K562 (cell line): ENCODE measurements around the gene PTK7. TPM values are rescaled to one million over a fixed set of nuclear protein-coding genes. Genes with fewer than 3 reads are reported as not detected.

Experiments
- ATAC-seq: fragments of 200-7000 bp; cut with Tn5 transposase; 3 replicates; pipeline ENCODE4 v1.9.1; 2020; ENCODE audit warnings: moderate library complexity
- BruUV-seq: library from RNA; stranded (reverse); fragments of 400-500 nt; replicated peaks from 2 replicates; lab custom pipeline; 2021; lab: Mats Ljungman, UMichigan
- CTCF ChIA-PET: fragments of 300-600 bp; formaldehyde crosslinking; extraction: SDS; loops from one replicate; lab custom pipeline; 2021; ENCODE audit warnings: low intra/inter-chr PET ratio; lab: Yijun Ruan, JAX
- POLR2A ChIA-PET: fragments of 300-600, 350-650 bp; sonication (Branson Sonifier 250); formaldehyde crosslinking; extraction: SDS; loops from one replicate; lab custom pipeline; 2021; ENCODE audit warnings: antibody characterized with exemption, inconsistent platforms; lab: Yijun Ruan, JAX
- DNase-seq, 4 experiments: peaks; one replicate each; pipeline versions ENCODE4 v3.0.0 to v3.0.0-alpha.2; 2011 to 2018; ENCODE audit warnings: low spot score in 3 of 4, mixed read lengths in 3 of 4; ENCODE audit errors: extremely low read depth in 1 of 4
- FAIRE-seq: peaks from 2 replicates; lab custom pipeline; 2011; peaks lifted over from hg19 to GRCh38; lab: Jason Lieb, UNC
- H2AFZ ChIP-seq: 2 replicates; pipeline ENCODE4 v1.6.0; 2011; ENCODE audit warnings: low read depth, low read length, control low read depth, inconsistent platforms
- H3K27ac ChIP-seq: fragments of 200-600 bp; 3 replicates; pipeline ENCODE4 v1.8.0; 2011; ENCODE audit warnings: low read depth, mild to moderate bottlenecking, control low read depth, inconsistent platforms, low read length, moderate library complexity, mixed read lengths; ENCODE audit errors: extremely low read depth
- H3K27me3 ChIP-seq, 2 experiments: fragments of 300-600 bp in 1 of 2; 2 replicates in 1 of 2; 3 replicates in 1 of 2; pipeline versions ENCODE4 v1.6.0 to v1.8.0; 2011; ENCODE audit warnings: inconsistent platforms in 2 of 2, low read length in 2 of 2, mild to moderate bottlenecking in 1 of 2, mixed read lengths in 1 of 2, moderate library complexity in 1 of 2; ENCODE audit not compliant: control insufficient read depth in 2 of 2, insufficient read depth in 2 of 2
- H3K36me3 ChIP-seq: fragments of 300-600 bp; 3 replicates; pipeline ENCODE4 v1.8.0; 2011; ENCODE audit warnings: mild to moderate bottlenecking, low read length, inconsistent platforms; ENCODE audit not compliant: control insufficient read depth, insufficient read depth
- H3K4me1 ChIP-seq, 2 experiments: fragments of 200-600 bp in 1 of 2; replicated peaks in 1 of 2; 2 replicates in 1 of 2; 3 replicates in 1 of 2; pipeline versions ENCODE4 v1.5.1 to v1.8.0; 2011; ENCODE audit warnings: inconsistent platforms in 2 of 2, low read length in 2 of 2, mild to moderate bottlenecking in 1 of 2, mixed read lengths in 1 of 2, moderate library complexity in 1 of 2; ENCODE audit not compliant: control insufficient read depth in 2 of 2, insufficient read depth in 2 of 2
- H3K4me2 ChIP-seq: 2 replicates; pipeline ENCODE4 v1.6.1; 2011; ENCODE audit warnings: low read length, control low read depth, inconsistent platforms, mixed read lengths; ENCODE audit not compliant: insufficient read depth
- H3K4me3 ChIP-seq: fragments of 200-600 bp; sonication (generic), shearing (Covaris generic); 2 replicates; pipeline ENCODE4 v1.5.1; 2016; ENCODE audit warnings: control low read depth, inconsistent platforms
- H3K79me2 ChIP-seq: fragments of 200-600 bp; 3 replicates; pipeline ENCODE4 v1.8.0; 2011; ENCODE audit warnings: low read length, inconsistent platforms; ENCODE audit not compliant: control insufficient read depth, insufficient read depth
- H3K9ac ChIP-seq, 2 experiments: 2 replicates each; pipeline versions ENCODE4 v1.6.0 to v1.6.1; 2011; ENCODE audit warnings: low read depth in 2 of 2, low read length in 2 of 2, control low read depth in 1 of 2, inconsistent platforms in 1 of 2, mild to moderate bottlenecking in 1 of 2, mixed read lengths in 1 of 2; ENCODE audit not compliant: insufficient read depth in 1 of 2
- H3K9me1 ChIP-seq: one replicate; pipeline ENCODE4 v1.6.0; 2011; ENCODE audit warnings: inconsistent platforms, mild to moderate bottlenecking, low read length, moderate library complexity; ENCODE audit not compliant: control insufficient read depth, insufficient read depth
- H3K9me3 ChIP-seq: replicated peaks from 2 replicates; pipeline ENCODE4 v1.5.1; 2011; ENCODE audit warnings: low read depth, low read length, inconsistent platforms; ENCODE audit not compliant: control insufficient read depth, insufficient read depth
- H4K20me1 ChIP-seq: replicated peaks from 2 replicates; pipeline ENCODE4 v1.6.1; 2011; ENCODE audit warnings: low read length, inconsistent platforms, mixed read lengths; ENCODE audit not compliant: control insufficient read depth, insufficient read depth
- MEIS2 ChIP-seq: fragments of 450-650 bp; IDR thresholded peaks from 2 replicates; pipeline ENCODE4 v1.6.1; 2014; ENCODE audit warnings: mild to moderate bottlenecking; ENCODE audit not compliant: partially characterized antibody
- NFIC ChIP-seq: fragments of 450-650 bp; IDR thresholded peaks from 2 replicates; pipeline ENCODE4 v1.6.1; 2017; ENCODE audit warnings: mild to moderate bottlenecking, inconsistent platforms
- PKNOX1 ChIP-seq: fragments of 450-650 bp; IDR thresholded peaks from 2 replicates; pipeline ENCODE4 v1.6.1; 2016
- POLR2B ChIP-seq: fragments of 450-650 bp; IDR thresholded peaks from 2 replicates; pipeline ENCODE4 v1.6.1; 2018; ENCODE audit warnings: low read depth; ENCODE audit not compliant: partially characterized antibody
- POLR2G ChIP-seq: fragments of 200-400 bp; formaldehyde crosslinking; IDR thresholded peaks from 2 replicates; pipeline ENCODE4 v1.6.1; 2017; ENCODE audit warnings: low read depth, mild to moderate bottlenecking, antibody characterized with exemption, low read length, moderate library complexity
- RBFOX2 ChIP-seq: fragments of 200-400 bp; formaldehyde crosslinking; IDR thresholded peaks from 2 replicates; pipeline ENCODE4 v1.6.1; 2017; ENCODE audit warnings: low read depth, mild to moderate bottlenecking, low read length, moderate library complexity
- SMAD4 ChIP-seq: fragments of 250-450 bp; sonication (Bioruptor Pico); conservative IDR thresholded peaks from 2 replicates; pipeline ENCODE4 v1.8.0; 2021; ENCODE audit warnings: inconsistent platforms, mild to moderate bottlenecking, moderate library complexity
- WGBS: fragments of 100-300 bp; shearing (Covaris generic); methylation state at CpG from one replicate; pipeline ENCODE4 v1.1.6; 2016; ENCODE audit warnings: low coverage, mixed read lengths; ENCODE audit not compliant: insufficient coverage; ENCODE audit errors: missing lambda C conversion rate; 5-methylcytosine and 5-hydroxymethylcytosine counted together
- in situ Hi-C: fragments of 300-500 bp; cut with MboI; formaldehyde crosslinking; loops from 4 replicates; pipeline ENCODE4 v1.15.0; 2018; ENCODE audit warnings: inconsistent platforms, mixed read lengths
- intact Hi-C: fragments of 100-400 bp; cut with micrococcal nuclease; formaldehyde crosslinking; loops from 2 replicates; pipeline ENCODE4 v1.14.2; 2022
- polyA plus RNA-seq, 8 experiments: library from polyadenylated mRNA; depleted of rRNA in 4 of 8; stranded (reverse) in 5 of 8; unstranded in 3 of 8; fragments of >200 nt; fragmentation: Nextera tagmentation in 2 of 8; fragmentation: Illumina TruSeq in 1 of 8; extraction: Ambion mirVana in 2 of 8; extraction: Trizol in 1 of 8; gene quantifications; 2 replicates each; pipeline versions ENCODE4 v1.2.1 to v1.2.3, GENCODE V29; 2011 to 2014; ENCODE audit warnings: inconsistent platforms in 1 of 8, missing spikeins in 1 of 8
- total RNA-seq, 7 experiments: library from RNA; depleted of rRNA in 6 of 7; stranded (reverse); fragments of >200 nt in 6 of 7; fragmentation: Illumina TruSeq in 2 of 7; extraction: Trizol in 2 of 7; gene quantifications; 2 replicates each; pipeline versions ENCODE4 v1.2.1 to v1.2.3, GENCODE V29; 2011 to 2021; ENCODE audit warnings: low replicate concordance in 1 of 7

The PTK7 gene
- total and polyA plus RNA-seq, 9 of the 15 experiments (the other 6 are each of a cell fraction or from before 2014, with no cell fraction given): 0.20 to 6.8 (median 4.2) TPM

GRCh38 chr6:43035495-43036194 is 40.5 kb upstream of the PTK7 start:
- POLR2A ChIA-PET: interaction anchor here (0.6 to 5.7 kb wide), 13 partner anchors 9 to 139 kb away, joined by 3 to 22 read pairs (median 5); partner anchors contain the start of genes CUL7, KLHDC3, MEA1 and RRP36
- no TSS peak for BruUV-seq
- 82% methylated on average over 4 of the region's 4 CpGs for WGBS
- DNase-seq: no peak
- no peak overlapping the region for H3K4me3 ChIP-seq
- H3K9ac ChIP-seq: 0 out of 4 replicates have a peak overlapping the region, but pooled peaks of 1 of the 2 experiments have one; percentile 16
- H3K36me3 ChIP-seq: peaks cover 73% of the 10 kb centered on the region
- intact Hi-C loops (no loop called here), in situ Hi-C loops (no loop called here)
- no peak for FAIRE-seq
- no peak overlapping the region; the same call in 2 of the 3 replicates for H3K27ac ChIP-seq
- H3K27me3 ChIP-seq: no peaks in the 10 kb centered on the region
- H3K4me1 ChIP-seq: peaks cover 0 to 10% of the 10 kb centered on the region in 2 experiments; a peak in 3 of 5 replicates
- CTCF ChIA-PET: no interaction called here
- H3K4me2 ChIP-seq: no peak overlapping the region
- H3K9me1 ChIP-seq: peaks cover 6% of the 10 kb centered on the region
- H3K9me3 ChIP-seq: no peaks in the 10 kb centered on the region
- peak; percentile 17; the same call in 1 of the 2 replicates for TF ChIP-seq NFIC
- 0 out of 2 replicates have a peak, but pooled peaks have one; percentile 7 for TF ChIP-seq PKNOX1
- no peak for TF ChIP-seq SMAD4 (CRISPR knock-in tag)
- no peak for TF ChIP-seq MEIS2
- TF ChIP-seq POLR2B: peak; percentile 28
- peak; percentile 51 for TF ChIP-seq POLR2G
- TF ChIP-seq RBFOX2: peak; percentile 29; the same call in 1 of the 2 replicates
- H2AFZ ChIP-seq: no peak overlapping the region
- H4K20me1 ChIP-seq: no peaks in the 10 kb centered on the region; the same call in 1 of the 2 replicates
- H3K79me2 ChIP-seq: no peaks in the 10 kb centered on the region
- no peak for ATAC-seq
